GM21423 (cell line): ENCODE results near the gene ATXN1.

Experiments
- ATAC-seq: cut with Tn5 transposase; IDR thresholded peaks from one replicate; pipeline ENCODE4 v1.9.1; 2021; ENCODE audit warnings: mild to moderate bottlenecking, moderate library complexity; ENCODE audit not compliant: unreplicated experiment

The ATXN1 gene

GRCh38 chr6:16783952-16784565 lies 22.8 kb upstream of the ATXN1 start:
- no peak for ATAC-seq

GRCh38 chr6:16783509-16783908 lies 22.2 kb upstream of the ATXN1 start:
- no peak for ATAC-seq

- no peak for ATAC-seq
These were observed 21.0 kb upstream of the ATXN1 start for GRCh38 chr6:16782278-16782677.

- ATAC-seq = no peak
These were observed 20.3 kb upstream of the ATXN1 start for GRCh38 chr6:16781348-16782169.

DNA sequence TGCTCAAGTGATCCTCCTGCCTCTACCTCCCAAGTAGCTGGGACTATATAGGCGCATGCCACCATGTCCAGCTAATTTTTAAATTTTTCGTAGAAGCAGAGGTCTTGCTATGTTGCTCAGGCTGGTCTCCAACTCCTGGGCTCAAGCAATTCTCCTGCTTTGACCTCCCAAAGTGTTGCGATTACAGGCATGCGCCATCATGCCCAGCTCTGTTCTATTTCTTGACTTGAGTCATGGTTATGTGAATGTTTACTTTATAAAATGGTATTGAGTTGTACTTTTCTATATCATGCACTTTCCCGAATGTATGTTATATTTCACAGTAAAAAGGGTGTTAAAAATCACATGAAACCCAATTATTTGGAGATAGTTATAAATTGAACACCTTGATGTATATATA lies 17.3 kb upstream of the ATXN1 start:
- ATAC-seq = no peak

DNA sequence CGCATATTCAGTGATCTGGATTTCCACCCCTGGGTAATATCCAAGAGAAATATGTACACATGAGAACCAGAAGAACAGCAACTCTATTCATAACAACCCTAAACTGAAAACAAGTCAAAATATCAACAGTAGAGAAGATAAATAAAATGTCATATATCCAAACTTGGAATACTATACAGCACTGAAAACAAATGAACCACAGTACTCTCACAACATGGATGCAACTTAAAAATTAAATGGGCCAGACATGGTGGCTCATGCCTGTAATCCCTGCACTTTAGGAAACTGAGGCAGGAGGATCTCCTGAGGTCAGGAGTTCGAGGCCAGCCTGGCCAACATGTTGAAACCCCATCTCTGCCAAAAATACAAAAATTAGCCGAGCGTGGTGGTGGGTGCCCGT lies 16.5 kb upstream of the ATXN1 start:
- ATAC-seq = no peak

DNA sequence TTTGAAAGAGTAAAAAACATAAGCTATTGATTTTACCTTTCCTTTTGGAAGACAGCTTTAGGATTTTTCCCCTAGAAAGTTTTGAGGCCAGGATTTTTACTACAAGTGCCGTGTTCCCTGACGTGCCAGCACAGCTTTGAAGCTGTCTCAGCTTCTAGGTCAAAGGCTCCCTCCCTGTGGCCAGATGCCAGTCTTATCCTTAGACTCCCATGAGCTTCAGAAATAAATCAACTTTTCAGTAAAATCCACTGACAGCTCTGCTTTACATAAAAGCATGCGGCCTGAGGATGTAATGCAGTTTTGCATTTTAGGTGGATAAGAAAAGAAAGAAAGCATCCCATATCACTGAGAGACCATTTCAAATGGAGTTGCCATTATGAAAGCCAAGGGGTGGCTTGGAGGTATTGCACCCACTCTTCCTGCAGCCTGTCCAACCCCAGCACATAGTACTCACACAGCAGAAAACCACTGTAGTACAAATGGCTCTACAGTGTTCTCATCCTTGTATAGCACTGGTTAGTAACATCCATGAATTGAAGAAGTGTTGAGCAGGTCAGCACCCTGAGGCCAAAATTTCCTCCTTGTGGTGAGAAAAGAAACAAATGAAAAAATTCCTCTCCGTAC lies 15.2 kb upstream of the ATXN1 start:
- no peak for ATAC-seq

DNA sequence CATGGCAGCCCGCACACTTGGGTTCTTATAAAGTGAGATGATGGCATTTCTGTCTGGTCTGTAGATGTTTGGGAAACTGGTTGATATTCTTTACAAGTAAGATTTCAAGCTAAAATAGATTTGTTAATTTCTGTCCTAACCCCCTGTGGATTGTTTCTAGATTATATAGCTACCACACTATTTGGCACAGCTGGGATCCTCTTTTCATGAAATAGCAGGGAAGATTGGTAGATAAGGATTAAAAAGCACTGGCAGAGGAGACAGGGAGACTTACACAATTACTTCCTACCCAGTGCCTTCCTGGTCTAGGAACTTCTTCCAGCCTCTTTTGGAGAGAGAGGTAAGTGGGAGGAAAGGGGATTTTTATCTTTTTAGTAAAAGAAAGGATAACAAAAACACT lies 13.2 kb upstream of the ATXN1 start:
- no peak for ATAC-seq

DNA sequence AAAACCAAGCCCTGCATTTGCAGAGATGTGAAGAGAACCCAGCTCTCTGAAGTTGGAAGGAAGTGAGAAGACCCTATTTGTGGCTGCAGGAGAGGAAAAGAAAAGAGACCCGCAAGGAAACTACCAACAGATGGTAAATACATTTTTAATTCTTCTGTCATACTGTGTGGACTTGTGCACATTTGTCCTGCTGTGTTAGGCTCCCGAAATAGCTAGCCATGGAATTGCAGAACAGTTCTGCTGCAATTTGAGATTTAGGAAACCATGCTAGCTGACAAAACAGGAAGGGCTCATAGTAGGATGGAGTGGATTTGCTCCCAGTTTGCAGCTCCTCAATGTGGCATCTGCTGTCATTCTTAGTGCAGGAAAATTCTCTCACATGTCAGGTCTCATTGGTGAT lies 12.1 kb upstream of the ATXN1 start:
- ATAC-seq = no peak

DNA sequence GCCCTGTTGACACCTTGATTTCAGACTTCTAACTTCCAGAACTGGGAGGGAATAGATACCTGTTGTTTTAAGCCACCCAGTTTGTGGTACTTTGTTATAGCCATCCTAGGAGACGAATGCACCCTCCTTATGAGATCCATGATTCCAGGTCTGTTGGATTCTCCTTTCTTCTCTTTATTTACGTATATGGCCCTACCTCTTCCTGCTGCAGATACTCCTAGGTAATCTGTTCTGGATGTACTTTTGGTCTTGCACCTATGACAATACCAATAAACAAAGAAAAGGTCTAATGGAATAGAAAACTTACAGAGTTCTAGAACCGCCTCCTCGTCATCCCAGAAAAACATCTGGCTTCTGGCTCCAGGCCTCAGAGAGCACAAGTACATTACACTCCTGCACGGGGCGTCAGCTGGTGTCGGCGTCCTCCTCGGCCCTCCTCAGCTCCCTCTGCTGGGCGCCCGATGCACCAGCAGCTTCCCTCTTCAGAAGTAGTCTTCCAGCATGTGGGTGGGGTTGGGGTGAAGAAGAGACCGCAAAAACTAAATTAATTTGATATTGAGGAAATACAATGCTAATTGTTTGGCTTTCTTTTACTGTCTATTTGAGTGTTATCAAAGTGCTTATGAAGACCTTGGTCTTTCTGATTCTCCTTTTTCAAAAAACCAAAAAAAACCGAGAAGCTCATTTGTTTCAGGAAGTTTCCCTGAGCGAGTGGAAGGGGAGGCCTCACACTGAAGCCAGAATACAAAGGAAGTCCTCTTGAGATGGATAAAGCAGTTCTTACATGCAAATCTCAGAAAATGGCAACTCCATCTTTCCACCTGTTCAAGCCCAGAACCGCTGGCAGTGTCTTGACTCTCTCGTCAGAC lies 9.7 kb upstream of the ATXN1 start:
- ATAC-seq = peak; percentile 76

DNA sequence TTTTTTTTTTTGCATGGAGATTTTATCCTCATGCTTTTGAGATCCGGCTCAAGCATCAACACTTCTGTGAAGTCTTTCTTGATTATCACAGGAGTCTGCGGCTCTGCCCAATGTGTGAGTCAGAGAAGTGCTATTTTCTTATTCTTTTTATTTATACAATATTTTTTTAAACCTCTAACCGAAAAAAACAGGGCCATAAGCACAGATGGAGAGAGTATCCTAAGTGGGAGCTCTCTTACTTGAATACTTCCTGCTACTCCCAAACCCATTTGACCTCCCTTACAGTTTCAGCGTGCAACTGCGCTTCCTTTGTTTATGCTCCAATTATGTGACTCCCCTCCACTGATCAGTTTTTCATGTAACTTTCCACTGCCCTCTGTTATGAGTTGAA lies 8.7 kb upstream of the ATXN1 start:
- no peak for ATAC-seq

GRCh38 chr6:16769131-16769985 lies 8.1 kb upstream of the ATXN1 start:
- peak; percentile 69 for ATAC-seq

GRCh38 chr6:16768477-16768830 lies 7.2 kb upstream of the ATXN1 start:
- no peak for ATAC-seq

- ATAC-seq = no peak
These were observed 6.7 kb upstream of the ATXN1 start for GRCh38 chr6:16767765-16768476.

GRCh38 chr6:16766836-16767745 lies 5.8 kb upstream of the ATXN1 start:
- ATAC-seq = no peak

DNA sequence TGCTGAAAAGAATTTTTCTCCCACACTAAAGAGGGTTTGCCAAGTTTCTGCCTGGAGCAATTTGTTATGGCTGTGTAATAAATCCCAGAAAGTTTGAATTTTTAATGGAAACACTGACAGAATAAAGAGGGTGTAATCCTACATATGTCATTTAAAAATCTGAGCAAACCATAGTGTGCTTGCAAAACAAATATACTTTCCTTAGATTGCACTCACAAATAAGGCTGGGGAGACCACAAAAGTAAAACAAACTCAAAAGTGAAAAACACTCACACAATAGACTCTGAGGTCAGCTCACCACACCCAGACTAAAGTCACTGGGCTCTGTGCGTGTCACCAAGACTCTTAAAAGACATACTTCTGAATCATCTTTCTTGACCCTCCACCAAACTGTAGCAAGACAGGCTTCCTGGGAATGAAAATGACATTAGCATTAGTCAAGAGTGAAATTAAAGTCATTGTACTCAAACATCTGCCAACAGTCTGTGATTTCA lies 4.8 kb upstream of the ATXN1 start:
- ATAC-seq = no peak

DNA sequence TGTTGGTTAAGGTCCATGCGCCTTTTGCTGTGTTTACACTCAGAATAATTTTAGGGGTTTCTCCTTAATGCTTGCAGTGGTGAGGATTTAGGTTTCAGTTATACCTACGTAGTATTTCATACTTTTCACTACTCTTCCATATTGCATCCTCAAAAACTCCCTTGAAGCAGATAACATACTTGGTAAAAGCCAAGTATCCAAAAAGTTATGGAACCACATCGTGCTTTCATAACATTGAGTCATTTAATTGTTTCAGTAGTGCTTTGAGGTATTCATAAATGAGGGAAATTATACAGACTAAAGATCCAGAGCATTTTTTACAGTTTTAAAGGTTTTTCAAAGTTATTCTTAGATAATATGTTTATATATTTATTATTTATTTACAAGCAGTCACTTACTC lies 4.0 kb upstream of the ATXN1 start:
- no peak for ATAC-seq

DNA sequence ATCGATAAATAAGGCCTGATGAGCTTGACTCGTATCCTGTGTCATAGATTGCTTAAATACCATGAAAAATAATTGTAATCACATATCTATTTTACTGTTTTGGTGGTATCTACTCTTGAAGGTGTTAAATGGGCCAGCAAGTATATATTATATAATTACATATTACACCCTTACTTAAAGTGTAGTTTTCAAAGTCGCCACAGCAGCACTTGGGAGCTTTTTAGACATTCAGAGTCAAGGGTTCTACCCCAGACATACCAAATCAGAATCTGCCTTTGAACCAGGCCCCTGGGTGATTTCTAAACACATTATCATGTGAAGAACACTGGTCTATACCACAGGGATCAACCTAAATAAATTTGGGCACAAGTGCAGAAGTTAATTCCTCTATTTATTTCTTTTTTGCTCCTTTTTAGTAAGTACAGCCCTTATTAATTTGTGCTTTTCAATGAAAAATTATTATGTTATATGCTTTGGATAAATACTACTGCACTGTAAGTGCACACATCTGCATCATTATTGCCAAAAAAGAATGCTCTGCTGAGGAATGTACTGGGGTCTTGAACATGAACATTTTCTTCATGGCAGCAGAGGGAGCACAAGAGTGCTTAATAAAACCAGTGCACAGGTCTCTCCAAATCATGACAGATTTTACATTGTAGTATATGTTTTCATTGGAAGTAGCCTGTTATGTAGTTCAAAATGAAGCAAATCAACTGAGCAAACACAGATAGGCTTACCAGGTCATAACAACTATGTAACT lies 3.1 kb upstream of the ATXN1 start:
- ATAC-seq = no peak
